PFSK-1 (cell line): ENCODE results near the gene LARP1.

Experiments
- FOXP2 ChIP-seq: optimal IDR thresholded peaks from 2 replicates; pipeline ENCODE3; 2011; ENCODE audit warnings: borderline replicate concordance, control low read depth, inconsistent platforms; ENCODE audit not compliant: insufficient read depth; ENCODE audit errors: extremely low read length, extremely low read depth
- POLR2AphosphoS5 ChIP-seq: IDR thresholded peaks from 2 replicates; pipeline ENCODE4 v1.6.1; 2012; ENCODE audit warnings: low read depth, mild to moderate bottlenecking, control low read depth, low read length, moderate library complexity
- REST ChIP-seq, 2 experiments: IDR thresholded peaks; 2 replicates each; pipeline versions ENCODE4 v1.6.1 to v1.8.0; 2011 to 2012; ENCODE audit warnings: low read depth in 2 of 2, low read length in 2 of 2, control low read depth in 1 of 2, inconsistent platforms in 1 of 2, mild to moderate bottlenecking in 1 of 2, moderate library complexity in 1 of 2; ENCODE audit not compliant: insufficient read depth in 1 of 2
- SIN3A ChIP-seq: IDR thresholded peaks from 2 replicates; pipeline ENCODE4 v1.6.1; 2012; ENCODE audit warnings: mild to moderate bottlenecking, low read length, moderate library complexity, borderline replicate concordance; ENCODE audit not compliant: insufficient read depth
- TAF1 ChIP-seq: IDR thresholded peaks from 2 replicates; pipeline ENCODE4 v1.6.1; 2012; ENCODE audit warnings: low read length, control low read depth, borderline replicate concordance; ENCODE audit not compliant: insufficient read depth

Gene LARP1

GRCh38 chr5:154849264-154849785 is 94.1 kb downstream of the LARP1 start:
- TF ChIP-seq TAF1 (no peak), FOXP2 (no peak), POLR2AphosphoS5 (no peak), REST (IDR thresholded peaks at IDR 0.05; ENCODE audit: insufficient read depth in 1 of 2, low read depth in 2 of 2, low read length in 2 of 2) (no peak), SIN3A (no peak)

- no peak for TF ChIP-seq TAF1
- no peak for TF ChIP-seq REST (IDR thresholded peaks at IDR 0.05; ENCODE audit: insufficient read depth in 1 of 2, low read depth in 2 of 2, low read length in 2 of 2)
- no peak for TF ChIP-seq SIN3A
- no peak for TF ChIP-seq FOXP2
- TF ChIP-seq POLR2AphosphoS5: no peak
Observed at GRCh38 chr5:154849791-154850201, 94.6 kb downstream of the LARP1 start.

GRCh38 chr5:154850255-154851062 is 95.3 kb downstream of the LARP1 start, which contains the start of gene FAXDC2:
FAXDC2 (minus strand) TSS chr5:154850603; CDS start chr5:154838178, 12,425 bp downstream.
- TF ChIP-seq FOXP2 (no peak), POLR2AphosphoS5 (no peak), TAF1 (no peak), SIN3A (no peak), REST (IDR thresholded peaks at IDR 0.05; ENCODE audit: insufficient read depth in 1 of 2, low read depth in 2 of 2, low read length in 2 of 2) (no peak)

GRCh38 chr5:154851351-154851750 is 96.2 kb downstream of the LARP1 start:
- no peak for TF ChIP-seq POLR2AphosphoS5
- TF ChIP-seq SIN3A: no peak
- TF ChIP-seq REST (IDR thresholded peaks at IDR 0.05; ENCODE audit: insufficient read depth in 1 of 2, low read depth in 2 of 2, low read length in 2 of 2): no peak
- no peak for TF ChIP-seq FOXP2
- TF ChIP-seq TAF1: no peak
